ENCODE data around the gene FAU.

The FAU gene

DNA sequence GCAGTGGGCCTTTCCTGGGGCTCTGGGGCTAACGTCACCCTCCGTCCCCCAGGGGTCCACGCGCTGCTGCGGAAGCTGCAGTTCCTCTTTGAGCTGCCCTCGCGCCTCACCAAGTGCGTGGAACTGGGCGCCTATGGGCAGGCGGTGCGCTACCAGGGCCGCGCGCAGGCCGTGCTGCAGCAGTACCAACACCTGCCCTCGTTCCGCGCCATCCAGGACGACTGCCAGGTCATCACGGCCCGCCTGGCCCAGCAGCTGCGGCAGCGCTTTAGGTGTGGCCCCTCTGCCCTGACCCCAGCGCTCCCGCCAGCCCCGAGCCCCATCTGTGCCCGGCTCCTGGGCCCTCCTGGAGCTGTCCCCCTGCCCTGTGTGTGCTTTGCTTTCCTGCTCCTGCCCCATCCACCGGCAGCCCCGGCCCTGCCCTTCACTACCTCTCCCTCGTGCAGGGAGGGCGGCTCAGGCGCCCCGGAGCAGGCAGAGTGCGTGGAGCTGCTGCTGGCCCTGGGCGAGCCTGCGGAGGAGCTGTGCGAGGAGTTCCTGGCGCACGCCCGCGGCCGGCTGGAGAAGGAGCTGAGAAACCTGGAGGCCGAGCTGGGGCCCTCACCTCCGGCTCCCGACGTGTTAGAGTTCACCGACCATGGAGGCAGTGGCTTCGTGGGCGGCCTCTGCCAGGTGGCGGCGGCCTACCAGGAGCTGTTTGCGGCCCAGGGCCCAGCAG lies 14.0 kb downstream of the FAU start:
- Histone ChIP-seq H3K9me3 (ENCODE audit: severe bottlenecking) (no peaks in the 10 kb centered on the region), H3K27me3 (ENCODE audit: insufficient read depth, low read depth, severe bottlenecking) (no peaks in the 10 kb centered on the region), H3K27ac (no peak overlapping the region), H3K36me3 (peaks cover 8% of the 10 kb centered on the region; the same call in 1 of the 2 replicates), H3K4me3 (ENCODE audit: low read depth, low read length) (no peak overlapping the region)
- TF ChIP-seq, protein P1, sequence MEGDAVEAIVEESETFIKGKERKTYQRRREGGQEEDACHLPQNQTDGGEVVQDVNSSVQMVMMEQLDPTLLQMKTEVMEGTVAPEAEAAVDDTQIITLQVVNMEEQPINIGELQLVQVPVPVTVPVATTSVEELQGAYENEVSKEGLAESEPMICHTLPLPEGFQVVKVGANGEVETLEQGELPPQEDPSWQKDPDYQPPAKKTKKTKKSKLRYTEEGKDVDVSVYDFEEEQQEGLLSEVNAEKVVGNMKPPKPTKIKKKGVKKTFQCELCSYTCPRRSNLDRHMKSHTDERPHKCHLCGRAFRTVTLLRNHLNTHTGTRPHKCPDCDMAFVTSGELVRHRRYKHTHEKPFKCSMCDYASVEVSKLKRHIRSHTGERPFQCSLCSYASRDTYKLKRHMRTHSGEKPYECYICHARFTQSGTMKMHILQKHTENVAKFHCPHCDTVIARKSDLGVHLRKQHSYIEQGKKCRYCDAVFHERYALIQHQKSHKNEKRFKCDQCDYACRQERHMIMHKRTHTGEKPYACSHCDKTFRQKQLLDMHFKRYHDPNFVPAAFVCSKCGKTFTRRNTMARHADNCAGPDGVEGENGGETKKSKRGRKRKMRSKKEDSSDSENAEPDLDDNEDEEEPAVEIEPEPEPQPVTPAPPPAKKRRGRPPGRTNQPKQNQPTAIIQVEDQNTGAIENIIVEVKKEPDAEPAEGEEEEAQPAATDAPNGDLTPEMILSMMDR (IDR thresholded peaks at IDR 0.05; ENCODE audit: low read depth, low read length): no peak
- DNase-seq: no peak

DNA sequence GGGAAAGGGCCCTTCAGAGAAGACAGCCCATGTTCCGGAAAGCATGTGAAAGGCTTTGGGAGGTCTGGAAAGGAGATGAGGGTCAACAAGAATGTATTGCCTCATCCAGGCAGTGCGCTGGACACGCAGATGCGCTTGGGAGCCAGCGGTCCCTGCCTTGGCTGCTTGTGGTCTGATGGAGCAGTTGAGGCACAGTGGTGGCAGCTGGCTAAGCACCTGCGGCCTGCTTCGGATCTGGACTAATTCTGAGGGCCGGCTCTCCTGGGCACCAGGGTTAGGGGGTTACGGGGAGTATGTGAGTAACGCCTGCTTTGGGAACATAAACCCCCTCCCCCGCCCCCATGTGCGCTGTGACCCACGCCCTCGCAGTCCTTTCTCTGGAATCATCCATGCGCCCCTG lies 14.9 kb downstream of the FAU start:
- TF ChIP-seq, protein P1 (IDR thresholded peaks at IDR 0.05; ENCODE audit: low read depth, low read length): no peak
- Histone ChIP-seq H3K27me3 (ENCODE audit: insufficient read depth, low read depth, severe bottlenecking) (no peaks in the 10 kb centered on the region), H3K27ac (no peak overlapping the region), H3K36me3 (peaks cover 8% of the 10 kb centered on the region; the same call in 1 of the 2 replicates), H3K4me3 (ENCODE audit: low read depth, low read length) (no peak overlapping the region), H3K9me3 (ENCODE audit: severe bottlenecking) (no peaks in the 10 kb centered on the region)
- DNase-seq: no peak

DNA sequence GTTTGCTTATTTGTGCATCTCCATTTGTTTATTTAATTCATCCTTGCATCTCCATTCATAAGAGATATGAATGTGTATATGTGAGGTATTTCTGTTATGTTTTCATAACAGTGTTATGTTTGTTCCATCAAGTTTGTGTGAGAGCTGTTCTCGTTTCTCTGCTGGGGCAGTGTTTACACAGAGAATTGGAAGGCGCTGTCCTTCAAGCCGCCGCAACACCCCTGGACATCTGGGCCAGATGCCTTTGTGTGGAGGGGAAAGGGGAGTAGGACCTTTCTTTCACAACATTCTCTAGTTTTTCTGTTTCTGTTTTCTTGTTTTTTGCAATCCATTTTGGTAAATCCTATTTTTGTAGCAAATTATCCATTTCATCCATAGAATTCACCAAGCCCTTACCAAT lies 17.3 kb downstream of the FAU start:
- H3K4me3 ChIP-seq (ENCODE audit: low read depth, low read length): no peak overlapping the region
- DNase-seq: no peak
- H3K27me3 ChIP-seq (ENCODE audit: insufficient read depth, low read depth, severe bottlenecking): no peaks in the 10 kb centered on the region
- H3K9me3 ChIP-seq (ENCODE audit: severe bottlenecking): no peaks in the 10 kb centered on the region
- H3K27ac ChIP-seq: no peak overlapping the region
- H3K36me3 ChIP-seq: peaks cover 8% of the 10 kb centered on the region; the same call in 1 of the 2 replicates
- TF ChIP-seq, protein P1 (IDR thresholded peaks at IDR 0.05; ENCODE audit: low read depth, low read length): no peak

DNA sequence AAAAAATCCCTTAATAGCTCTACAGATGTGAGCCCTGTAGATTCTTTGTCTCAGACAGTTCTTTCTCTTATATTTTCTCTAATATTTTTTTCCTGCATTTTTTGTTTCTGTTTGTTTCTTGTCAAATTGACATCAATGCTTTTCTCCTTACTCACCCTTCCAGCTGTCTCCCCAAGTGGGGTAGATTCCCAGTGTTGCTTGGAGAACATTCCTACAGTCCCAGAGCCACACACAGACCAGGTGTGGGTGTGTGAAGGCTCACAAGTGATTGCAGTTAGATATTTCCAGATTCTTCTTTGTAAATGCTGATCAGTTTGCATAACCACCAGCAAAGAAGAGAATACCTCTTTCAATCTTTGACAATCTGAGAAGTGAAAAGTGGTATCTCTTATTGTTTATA lies 18.5 kb downstream of the FAU start:
- Histone ChIP-seq H3K27ac (no peak overlapping the region), H3K4me3 (ENCODE audit: low read depth, low read length) (no peak overlapping the region), H3K36me3 (peaks cover 4% of the 10 kb centered on the region), H3K9me3 (ENCODE audit: severe bottlenecking) (no peaks in the 10 kb centered on the region), H3K27me3 (ENCODE audit: insufficient read depth, low read depth, severe bottlenecking) (no peaks in the 10 kb centered on the region)
- TF ChIP-seq, protein P1 (IDR thresholded peaks at IDR 0.05; ENCODE audit: low read depth, low read length): no peak
- no peak for DNase-seq

DNA sequence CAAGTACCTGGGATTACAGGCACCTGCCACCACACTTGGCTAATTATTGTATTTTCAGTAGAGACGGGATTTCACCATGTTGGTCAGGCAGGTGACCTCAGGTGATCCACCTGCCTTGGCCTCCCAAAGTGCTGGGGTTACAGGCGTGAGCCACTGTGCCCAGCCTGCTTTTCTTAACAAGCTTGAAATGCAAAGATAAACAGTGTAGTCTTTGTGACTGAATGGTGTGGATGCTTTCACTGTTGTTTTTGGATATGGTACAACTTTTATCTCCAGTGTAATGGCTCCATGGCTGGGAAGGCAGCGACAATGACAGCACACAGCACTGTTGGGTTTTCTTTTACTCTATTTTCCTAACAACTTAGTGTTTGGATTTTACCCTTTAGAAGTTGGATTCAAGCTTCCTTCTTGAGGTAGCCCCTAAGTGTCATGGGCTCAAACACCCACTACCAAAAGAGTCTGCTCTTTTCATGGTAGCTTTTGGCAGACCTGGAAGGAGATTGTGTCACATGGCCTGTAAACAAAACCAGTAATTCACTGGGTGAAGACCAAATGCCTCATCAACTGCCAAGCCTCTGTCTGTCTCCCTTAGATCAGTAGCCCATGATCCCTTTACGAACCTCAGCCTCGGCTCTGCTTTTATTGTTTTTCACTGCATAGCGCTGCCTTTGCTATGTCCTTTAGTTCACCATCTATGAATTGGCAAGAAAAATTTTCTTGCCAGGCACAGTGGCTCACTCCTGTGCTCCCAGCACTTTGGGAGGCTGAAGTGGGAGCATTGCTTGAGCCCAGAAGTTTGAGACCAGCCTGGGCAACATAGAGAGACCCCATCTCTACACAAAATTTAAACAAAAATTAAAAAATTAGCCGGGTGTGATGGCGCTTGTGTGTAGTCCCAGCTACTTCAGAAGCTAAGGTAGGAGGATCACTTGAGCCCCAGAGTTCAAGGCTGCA lies 19.5 kb downstream of the FAU start:
- TF ChIP-seq, protein P1 (IDR thresholded peaks at IDR 0.05; ENCODE audit: low read depth, low read length): no peak
- Histone ChIP-seq H3K4me3 (ENCODE audit: low read depth, low read length) (no peak overlapping the region), H3K9me3 (ENCODE audit: severe bottlenecking) (no peaks in the 10 kb centered on the region), H3K27ac (no peak overlapping the region), H3K36me3 (peaks cover 15% of the 10 kb centered on the region), H3K27me3 (ENCODE audit: insufficient read depth, low read depth, severe bottlenecking) (no peaks in the 10 kb centered on the region)
- DNase-seq: no peak
